ENCODE results near the gene TSPAN12.

Gene TSPAN12

DNA sequence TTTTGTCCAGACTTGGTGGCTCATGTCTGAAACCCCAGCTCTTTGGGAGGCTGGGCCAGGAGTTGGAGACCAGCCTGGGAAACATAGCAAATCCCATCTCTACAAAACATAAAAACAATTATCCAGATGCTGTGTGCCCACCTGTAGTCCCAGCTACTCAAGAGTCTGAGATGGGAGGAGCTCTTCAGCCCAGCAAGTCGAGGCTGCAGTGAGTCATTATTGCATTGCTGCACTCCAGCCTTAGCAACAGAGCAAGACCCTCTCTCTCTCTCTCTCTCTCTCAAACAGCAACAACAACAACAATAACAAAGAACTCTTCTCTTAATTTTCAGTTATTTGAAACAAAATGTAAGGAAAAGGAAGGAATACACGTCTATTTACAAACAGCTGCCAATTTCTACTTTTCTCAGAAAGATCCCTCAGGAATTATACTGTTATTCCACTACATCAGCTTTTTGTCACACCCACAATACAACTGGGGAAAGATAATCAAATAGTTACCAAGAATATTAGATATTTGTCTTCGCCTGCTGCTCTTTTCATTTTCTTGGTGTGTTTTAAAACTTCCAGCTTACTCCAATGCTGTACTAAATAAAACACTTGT lies 5.1 kb upstream of the TSPAN12 start:
- H3K4me3 ChIP-seq (replicated peaks in 1 of 2; ENCODE audit: low read depth in 2 of 2, low read length in 2 of 2): no peak overlapping the region
- peak in 1 of 2 donors; percentile 16 for DNase-seq (ENCODE audit: low read depth in 2 of 2)
- TF ChIP-seq, protein P1, sequence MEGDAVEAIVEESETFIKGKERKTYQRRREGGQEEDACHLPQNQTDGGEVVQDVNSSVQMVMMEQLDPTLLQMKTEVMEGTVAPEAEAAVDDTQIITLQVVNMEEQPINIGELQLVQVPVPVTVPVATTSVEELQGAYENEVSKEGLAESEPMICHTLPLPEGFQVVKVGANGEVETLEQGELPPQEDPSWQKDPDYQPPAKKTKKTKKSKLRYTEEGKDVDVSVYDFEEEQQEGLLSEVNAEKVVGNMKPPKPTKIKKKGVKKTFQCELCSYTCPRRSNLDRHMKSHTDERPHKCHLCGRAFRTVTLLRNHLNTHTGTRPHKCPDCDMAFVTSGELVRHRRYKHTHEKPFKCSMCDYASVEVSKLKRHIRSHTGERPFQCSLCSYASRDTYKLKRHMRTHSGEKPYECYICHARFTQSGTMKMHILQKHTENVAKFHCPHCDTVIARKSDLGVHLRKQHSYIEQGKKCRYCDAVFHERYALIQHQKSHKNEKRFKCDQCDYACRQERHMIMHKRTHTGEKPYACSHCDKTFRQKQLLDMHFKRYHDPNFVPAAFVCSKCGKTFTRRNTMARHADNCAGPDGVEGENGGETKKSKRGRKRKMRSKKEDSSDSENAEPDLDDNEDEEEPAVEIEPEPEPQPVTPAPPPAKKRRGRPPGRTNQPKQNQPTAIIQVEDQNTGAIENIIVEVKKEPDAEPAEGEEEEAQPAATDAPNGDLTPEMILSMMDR (IDR thresholded peaks at IDR 0.05; ENCODE audit: low read depth, low read length): no peak

DNA sequence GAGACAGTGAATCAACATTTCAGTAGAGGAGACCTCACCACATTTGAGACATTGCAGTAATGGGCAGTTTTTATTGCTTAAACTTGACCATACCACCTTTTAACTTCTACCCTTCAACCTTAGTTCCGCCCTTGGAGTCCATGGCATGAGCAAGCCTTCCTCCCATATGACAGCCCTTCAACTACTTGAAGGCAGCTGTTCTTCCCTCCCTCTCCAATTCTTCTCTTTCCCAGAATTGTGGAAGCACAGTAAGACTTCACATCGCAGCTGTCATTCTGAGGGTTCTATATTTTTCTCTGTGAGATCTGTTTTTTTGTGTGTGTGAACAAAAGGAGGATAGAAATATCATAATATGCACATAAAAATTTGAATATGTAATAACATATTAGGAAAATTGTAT lies 2.2 kb upstream of the TSPAN12 start:
- TF ChIP-seq, protein P1 (IDR thresholded peaks at IDR 0.05; ENCODE audit: low read depth, low read length): no peak
- H3K4me3 ChIP-seq (replicated peaks in 1 of 2; ENCODE audit: low read depth in 2 of 2, low read length in 2 of 2): no peak overlapping the region
- no peak for DNase-seq (ENCODE audit: low read depth in 2 of 2)

DNA sequence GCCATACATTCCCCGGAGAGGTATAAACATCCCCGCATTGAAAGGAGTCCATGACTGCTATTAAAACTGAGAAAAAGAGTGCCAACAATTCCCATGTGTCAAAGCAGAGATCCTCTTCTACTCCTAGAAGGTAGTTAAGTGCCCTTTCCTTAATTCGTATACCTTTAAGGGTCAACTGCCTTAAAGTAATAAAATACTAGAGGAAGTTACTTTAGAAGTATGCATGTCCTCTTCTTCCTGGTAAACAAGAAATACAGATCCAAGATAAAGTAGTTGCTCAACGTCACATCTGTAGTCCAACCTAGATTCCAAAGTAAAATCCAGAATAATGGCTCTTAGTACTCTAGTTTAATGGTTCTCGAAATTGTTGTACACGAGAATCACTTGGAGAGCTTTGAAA lies 1.5 kb upstream of the TSPAN12 start:
- no peak for DNase-seq (ENCODE audit: low read depth in 2 of 2)
- H3K4me3 ChIP-seq (replicated peaks in 1 of 2; ENCODE audit: low read depth in 2 of 2, low read length in 2 of 2): no peak overlapping the region
- TF ChIP-seq, protein P1 (IDR thresholded peaks at IDR 0.05; ENCODE audit: low read depth, low read length): no peak

DNA sequence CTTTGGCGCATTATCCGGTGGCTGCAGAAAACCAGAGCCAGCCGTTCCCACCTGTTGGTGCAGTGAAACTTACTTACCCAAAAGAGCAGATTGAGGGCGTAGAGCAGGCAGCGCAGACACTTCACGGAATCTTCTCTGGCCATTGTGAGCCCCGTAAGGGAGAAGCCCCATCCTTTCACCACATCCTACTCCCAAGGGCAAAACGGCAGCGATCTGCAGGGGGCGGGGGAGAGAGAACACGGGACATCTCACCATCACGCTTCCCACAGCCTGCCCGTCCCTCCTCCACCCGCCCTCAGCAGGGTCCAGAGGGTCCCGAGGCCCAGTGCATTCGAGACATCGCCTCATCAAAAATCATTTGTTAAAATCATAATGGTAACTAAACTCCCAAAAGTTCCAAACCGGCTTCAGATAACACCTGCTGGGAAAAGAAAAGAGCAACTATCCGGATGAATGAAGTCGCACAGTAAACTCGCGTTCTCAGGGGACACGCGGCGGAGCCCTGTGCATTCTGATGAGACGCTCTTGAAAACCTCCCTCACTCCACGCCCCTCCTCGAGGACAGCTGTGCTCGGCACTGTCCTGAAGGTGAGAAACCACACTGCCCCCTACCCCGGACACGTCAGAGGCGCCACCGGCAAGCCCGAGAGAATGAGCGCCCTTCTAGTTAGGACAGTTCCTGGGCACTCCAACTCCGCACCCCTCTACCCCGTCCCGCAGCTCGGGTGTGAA lies 1.2 kb downstream of the TSPAN12 start:
- DNase-seq (ENCODE audit: low read depth in 2 of 2): peak in 1 of 2 donors; percentile 24
- TF ChIP-seq, protein P1 (IDR thresholded peaks at IDR 0.05; ENCODE audit: low read depth, low read length): no peak
- H3K4me3 ChIP-seq (replicated peaks in 1 of 2; ENCODE audit: low read depth in 2 of 2, low read length in 2 of 2): peak overlapping the region; percentile 65 to 75

DNA sequence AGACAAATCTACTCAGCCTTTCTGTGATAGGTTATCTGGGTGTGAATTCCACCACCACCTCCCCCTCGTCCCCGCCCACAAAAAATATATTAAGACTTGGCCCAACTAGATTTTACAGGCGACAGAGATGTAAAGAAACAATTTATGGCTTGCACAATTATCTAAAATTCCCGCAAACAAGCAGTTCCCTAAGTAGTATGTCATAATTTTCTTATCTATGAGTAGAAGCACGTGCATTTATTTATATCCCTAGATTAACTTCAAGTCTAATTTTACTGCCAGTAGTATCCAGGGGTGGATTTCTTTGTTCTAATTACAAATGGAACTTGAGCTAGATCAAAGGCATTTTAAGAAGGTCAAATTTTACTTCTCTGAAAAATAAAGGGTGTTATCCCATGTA lies 1.7 kb downstream of the TSPAN12 start:
- H3K4me3 ChIP-seq (replicated peaks in 1 of 2; ENCODE audit: low read depth in 2 of 2, low read length in 2 of 2): no peak overlapping the region
- TF ChIP-seq, protein P1 (IDR thresholded peaks at IDR 0.05; ENCODE audit: low read depth, low read length): no peak
- DNase-seq (ENCODE audit: low read depth in 2 of 2): no peak

DNA sequence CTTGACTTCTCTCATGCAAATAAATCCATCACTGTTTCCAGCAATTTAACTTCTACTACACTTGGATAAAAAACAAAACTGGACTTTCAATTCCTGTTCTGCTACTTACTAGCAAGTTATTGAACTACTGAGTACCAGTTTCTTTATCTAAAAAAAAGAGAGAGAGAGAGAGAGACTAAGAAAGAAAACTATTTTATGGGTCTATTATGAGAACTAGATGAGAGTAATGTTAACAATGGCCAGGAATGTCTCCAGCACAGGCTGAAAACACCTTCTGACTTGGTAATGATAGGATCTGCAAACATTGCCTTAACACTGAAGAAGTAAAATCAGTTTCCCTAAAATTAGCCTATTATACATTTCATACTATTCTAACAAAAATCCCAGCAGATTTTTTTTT lies 5.2 kb downstream of the TSPAN12 start:
- H3K4me3 ChIP-seq (replicated peaks in 1 of 2; ENCODE audit: low read depth in 2 of 2, low read length in 2 of 2): no peak overlapping the region
- no peak for DNase-seq (ENCODE audit: low read depth in 2 of 2)
- TF ChIP-seq, protein P1 (IDR thresholded peaks at IDR 0.05; ENCODE audit: low read depth, low read length): no peak
